K562 (cell line): ENCODE data around the gene DENND1A.

Experiments used
- BRCA1 ChIP-seq, 2 experiments: fragments of 450-650 bp in 1 of 2; sonication (generic) in 1 of 2; formaldehyde crosslinking in 1 of 2; IDR thresholded peaks; 2 replicates each; pipeline versions ENCODE4 v1.5.0 to v1.6.1; 2017 to 2020; ENCODE audit warnings: mild to moderate bottlenecking in 1 of 2, missing genetic modification reagents in 1 of 2
- CBFA2T3 ChIP-seq: fragments of 450-650 bp; IDR thresholded peaks from 2 replicates; pipeline ENCODE4 v1.6.1; 2017
- CEBPB ChIP-seq: fragments of 450-650 bp; IDR thresholded peaks from 2 replicates; pipeline ENCODE4 v1.6.1; 2016; ENCODE audit warnings: missing genetic modification characterization, missing compliant biosample characterization
- CTCF ChIP-seq, 3 experiments: IDR thresholded peaks in 2 of 3; conservative IDR thresholded peaks in 1 of 3; 2 replicates each; pipeline ENCODE4 v1.5.1; 2011 to 2012; ENCODE audit warnings: low read length in 3 of 3, mild to moderate bottlenecking in 3 of 3, control low read depth in 2 of 3, improper control_type of control experiment in 1 of 3, inconsistent platforms in 1 of 3, low read depth in 1 of 3, mixed read lengths in 1 of 3, moderate library complexity in 1 of 3; ENCODE audit not compliant: insufficient read depth in 2 of 3
- DNMT1 ChIP-seq: fragments of 450-650 bp; IDR thresholded peaks from 2 replicates; pipeline ENCODE4 v1.6.1; 2016; ENCODE audit warnings: antibody characterized with exemption, mild to moderate bottlenecking
- GATAD2B ChIP-seq: fragments of 450-650 bp; IDR thresholded peaks from 2 replicates; pipeline ENCODE4 v1.6.1; 2017; ENCODE audit warnings: mild to moderate bottlenecking, borderline replicate concordance
- JUND ChIP-seq, 2 experiments: IDR thresholded peaks; 2 replicates in 1 of 2; 3 replicates in 1 of 2; pipeline ENCODE4 v1.6.1; 2011; ENCODE audit warnings: borderline replicate concordance in 2 of 2, low read depth in 2 of 2, low read length in 2 of 2, improper control_type of control experiment in 1 of 2, missing biosample characterization in 1 of 2, missing genetic modification characterization in 1 of 2, missing genetic modification reagents in 1 of 2
- NR2C2 ChIP-seq, 2 experiments: fragments of 200-800 bp in 1 of 2; sonication (Bioruptor generic) in 1 of 2; sonication (generic) in 1 of 2; formaldehyde crosslinking in 1 of 2; IDR thresholded peaks; 2 replicates each; pipeline versions ENCODE4 v1.6.1 to v1.8.0; 2016 to 2022; ENCODE audit warnings: mild to moderate bottlenecking in 1 of 2, missing compliant biosample characterization in 1 of 2, missing genetic modification characterization in 1 of 2, missing genetic modification reagents in 1 of 2
- PHF20 ChIP-seq: fragments of 450-650 bp; IDR thresholded peaks from 2 replicates; pipeline ENCODE4 v1.6.1; 2018; ENCODE audit not compliant: partially characterized antibody
- POLR2A ChIP-seq: fragments of 450-650 bp; conservative IDR thresholded peaks from 2 replicates; pipeline ENCODE4 v1.6.1; 2016
- POLR2AphosphoS5 ChIP-seq: IDR thresholded peaks from 2 replicates; pipeline ENCODE4 v1.6.1; 2011; ENCODE audit warnings: mild to moderate bottlenecking, low read depth, low read length, moderate library complexity; ENCODE audit not compliant: control insufficient read depth, insufficient read depth
- ZBTB26 ChIP-seq: fragments of 450-650 bp; formaldehyde crosslinking; IDR thresholded peaks from 2 replicates; pipeline ENCODE4 v1.4.0; 2022; ENCODE audit warnings: missing genetic modification characterization
- ZNF408 ChIP-seq: fragments of 250-450 bp; sonication (Bioruptor Pico); IDR thresholded peaks from 2 replicates; pipeline ENCODE4 v1.4.0; 2020; ENCODE audit warnings: low read depth, mild to moderate bottlenecking, moderate library complexity
- TF ChIP-seq, protein P1 (sequence below): fragments of 150-350 bp; IDR thresholded peaks from 2 replicates; pipeline ENCODE4 v1.6.1; 2014; ENCODE audit warnings: low read depth, mild to moderate bottlenecking, low read length, borderline replicate concordance

GRCh38 chr9:123663529-123663928 is 266.4 kb downstream of the DENND1A start:
- TF ChIP-seq POLR2AphosphoS5 (no peak), CBFA2T3 (no peak), BRCA1 (IDR thresholded peaks at IDR 0.05) (no peak), BRCA1 (CRISPR knock-in tag; IDR thresholded peaks at IDR 0.05) (no peak), ZBTB26 (CRISPR knock-in tag) (no peak), NR2C2 (CRISPR knock-in tag; IDR thresholded peaks at IDR 0.05) (no peak), NR2C2 (tag; IDR thresholded peaks at IDR 0.05) (no peak), PHF20 (no peak), CTCF (IDR thresholded peaks at IDR 0.05 in 2 of 3, conservative IDR thresholded peaks at IDR 0.05 in 1 of 3; ENCODE audit: insufficient read depth in 2 of 3, low read depth in 1 of 3, low read length in 3 of 3) (no peak), GATAD2B (no peak), JUND (IDR thresholded peaks at IDR 0.05; ENCODE audit: borderline replicate concordance, low read depth, low read length) (no peak), JUND (tag; IDR thresholded peaks at IDR 0.05; ENCODE audit: borderline replicate concordance, low read depth, low read length) (no peak), DNMT1 (no peak), CEBPB (no peak), POLR2A (no peak), ZNF408 (CRISPR knock-in tag) (no peak)
- TF ChIP-seq, protein P1, sequence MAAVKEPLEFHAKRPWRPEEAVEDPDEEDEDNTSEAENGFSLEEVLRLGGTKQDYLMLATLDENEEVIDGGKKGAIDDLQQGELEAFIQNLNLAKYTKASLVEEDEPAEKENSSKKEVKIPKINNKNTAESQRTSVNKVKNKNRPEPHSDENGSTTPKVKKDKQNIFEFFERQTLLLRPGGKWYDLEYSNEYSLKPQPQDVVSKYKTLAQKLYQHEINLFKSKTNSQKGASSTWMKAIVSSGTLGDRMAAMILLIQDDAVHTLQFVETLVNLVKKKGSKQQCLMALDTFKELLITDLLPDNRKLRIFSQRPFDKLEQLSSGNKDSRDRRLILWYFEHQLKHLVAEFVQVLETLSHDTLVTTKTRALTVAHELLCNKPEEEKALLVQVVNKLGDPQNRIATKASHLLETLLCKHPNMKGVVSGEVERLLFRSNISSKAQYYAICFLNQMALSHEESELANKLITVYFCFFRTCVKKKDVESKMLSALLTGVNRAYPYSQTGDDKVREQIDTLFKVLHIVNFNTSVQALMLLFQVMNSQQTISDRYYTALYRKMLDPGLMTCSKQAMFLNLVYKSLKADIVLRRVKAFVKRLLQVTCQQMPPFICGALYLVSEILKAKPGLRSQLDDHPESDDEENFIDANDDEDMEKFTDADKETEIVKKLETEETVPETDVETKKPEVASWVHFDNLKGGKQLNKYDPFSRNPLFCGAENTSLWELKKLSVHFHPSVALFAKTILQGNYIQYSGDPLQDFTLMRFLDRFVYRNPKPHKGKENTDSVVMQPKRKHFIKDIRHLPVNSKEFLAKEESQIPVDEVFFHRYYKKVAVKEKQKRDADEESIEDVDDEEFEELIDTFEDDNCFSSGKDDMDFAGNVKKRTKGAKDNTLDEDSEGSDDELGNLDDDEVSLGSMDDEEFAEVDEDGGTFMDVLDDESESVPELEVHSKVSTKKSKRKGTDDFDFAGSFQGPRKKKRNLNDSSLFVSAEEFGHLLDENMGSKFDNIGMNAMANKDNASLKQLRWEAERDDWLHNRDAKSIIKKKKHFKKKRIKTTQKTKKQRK = no peak
